Activated T-cell treated with anti-CD3 and anti-CD28 coated beads, Interleukin-2, amount 50 U/mL, for 1 hour (primary cell): Measurements from ENCODE around the gene CDIP1.
"Not testable (repeated sequence)": the region's sequence is repeated elsewhere in the genome, so short reads cannot be mapped to it uniquely, and the experiment has no call there.

Experiments used
- DNase-seq: peaks from one replicate; pipeline ENCODE4 v3.0.0-alpha.2; 2020

CDIP1 gene

GRCh38 chr16:4538350-4539235 lies at the start of gene CDIP1:
Gene CDIP1 (minus strand): TSS chr16:4538773. CDS start chr16:4514130, 24,643 bp downstream.
- DNase-seq = peak; percentile 95

DNA sequence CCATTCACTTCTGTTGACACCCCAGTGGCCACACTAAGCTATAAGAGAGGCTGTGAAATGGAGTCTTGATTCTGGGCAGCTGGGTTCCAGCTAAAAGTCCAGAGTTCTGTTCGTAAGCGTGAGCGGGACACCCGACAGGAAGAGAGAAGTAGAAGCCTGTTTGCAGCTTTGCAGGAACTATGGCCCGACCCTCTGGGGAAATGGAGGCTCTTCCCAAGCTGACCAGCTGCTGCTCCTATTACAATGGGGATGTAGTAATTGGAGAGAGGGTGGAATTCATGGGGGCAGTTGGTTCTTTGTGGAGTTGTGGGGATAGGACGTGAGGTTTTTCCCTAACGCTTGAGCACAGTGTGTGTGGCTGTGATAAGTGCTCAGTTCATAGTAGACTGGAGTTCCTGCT lies 47.7 kb upstream of the CDIP1 start:
- DNase-seq = no peak

- DNase-seq = no peak
Observed at GRCh38 chr16:4583906-4584305, 45.3 kb upstream of the CDIP1 start.

- DNase-seq = no peak
Observed at GRCh38 chr16:4580250-4580649, 41.7 kb upstream of the CDIP1 start.

- no peak for DNase-seq
Observed at GRCh38 chr16:4578961-4579530, 40.5 kb upstream of the CDIP1 start.

DNA sequence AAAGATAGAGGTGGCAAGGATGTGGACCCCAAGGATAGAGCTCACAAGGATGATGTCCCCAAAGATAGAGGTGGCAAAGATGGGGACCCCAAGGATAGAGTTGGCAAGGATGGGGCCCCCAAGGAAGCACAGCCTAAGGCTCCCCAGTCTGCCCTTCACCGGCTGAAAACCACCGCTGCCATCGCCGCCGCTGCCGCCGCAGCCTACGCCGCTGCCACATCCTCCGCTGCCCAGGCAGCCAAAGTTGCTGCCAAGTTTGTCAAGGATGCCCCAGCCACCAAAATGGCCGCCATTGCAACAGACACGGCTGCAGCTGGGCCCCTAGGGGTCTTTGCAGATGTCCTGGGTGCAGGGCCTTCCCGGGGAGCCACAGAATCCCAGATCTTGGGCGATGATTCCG lies 37.4 kb upstream of the CDIP1 start:
- no peak for DNase-seq

DNA sequence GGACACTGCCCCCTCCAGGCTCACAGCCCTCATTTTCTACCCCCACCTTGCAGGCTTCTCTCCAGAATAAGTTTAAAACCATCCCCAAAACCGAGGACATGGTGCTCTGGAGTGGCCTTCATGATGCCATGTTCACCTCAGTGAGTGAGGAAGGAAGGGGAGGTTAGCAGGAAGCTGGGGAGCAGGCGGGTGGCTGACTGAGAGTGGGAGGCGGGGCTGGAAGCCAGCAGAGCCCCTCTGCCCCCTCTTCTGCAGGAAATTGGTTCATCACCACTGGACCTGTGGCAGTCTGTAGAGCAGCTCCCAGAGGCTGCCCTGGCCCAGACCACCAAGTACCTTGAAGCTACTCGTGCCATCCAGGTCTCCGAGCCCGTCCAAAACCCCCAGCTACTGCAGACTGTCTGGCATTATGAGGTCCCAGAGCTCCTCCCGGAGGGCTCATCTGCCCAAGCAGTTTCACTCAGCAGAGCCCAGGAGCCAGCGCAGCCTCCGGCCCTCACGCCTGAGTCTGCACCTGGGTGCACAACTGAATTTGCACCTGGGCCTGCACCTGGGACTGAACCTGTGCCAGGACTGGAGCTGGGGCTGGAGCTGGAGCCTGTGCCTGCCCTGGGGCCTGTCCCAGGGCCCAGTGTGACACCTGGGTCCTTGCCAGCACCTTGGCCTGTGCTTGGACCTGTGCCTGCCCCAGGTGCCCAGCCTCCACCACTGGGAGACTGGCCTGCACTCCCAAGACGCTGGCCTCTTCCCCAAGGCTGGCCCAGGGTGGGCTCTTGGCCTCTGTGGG lies 36.5 kb upstream of the CDIP1 start:
- no peak for DNase-seq

DNA sequence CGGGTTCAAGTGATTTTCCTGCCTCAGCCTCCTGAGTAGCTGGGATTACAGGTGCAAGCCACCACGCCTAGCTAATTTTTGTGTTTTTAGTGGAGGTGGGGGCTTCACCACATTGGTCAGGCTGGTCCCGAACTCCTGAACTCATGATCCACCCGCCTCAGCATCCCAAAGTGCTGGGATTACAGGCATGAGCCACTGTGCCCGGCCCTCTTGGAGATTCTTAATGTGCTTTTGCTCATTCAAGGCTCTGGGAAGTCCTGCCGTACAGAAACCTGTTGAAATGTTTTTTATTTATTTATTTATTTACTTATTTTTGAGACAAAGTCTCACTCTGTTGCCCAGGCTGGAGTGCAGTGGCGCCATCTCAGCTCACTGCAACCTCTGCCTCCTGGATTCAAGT lies 35.4 kb upstream of the CDIP1 start:
- DNase-seq = not testable (repeated sequence)

GRCh38 chr16:4572715-4573114 lies 34.1 kb upstream of the CDIP1 start:
- DNase-seq = no peak

DNA sequence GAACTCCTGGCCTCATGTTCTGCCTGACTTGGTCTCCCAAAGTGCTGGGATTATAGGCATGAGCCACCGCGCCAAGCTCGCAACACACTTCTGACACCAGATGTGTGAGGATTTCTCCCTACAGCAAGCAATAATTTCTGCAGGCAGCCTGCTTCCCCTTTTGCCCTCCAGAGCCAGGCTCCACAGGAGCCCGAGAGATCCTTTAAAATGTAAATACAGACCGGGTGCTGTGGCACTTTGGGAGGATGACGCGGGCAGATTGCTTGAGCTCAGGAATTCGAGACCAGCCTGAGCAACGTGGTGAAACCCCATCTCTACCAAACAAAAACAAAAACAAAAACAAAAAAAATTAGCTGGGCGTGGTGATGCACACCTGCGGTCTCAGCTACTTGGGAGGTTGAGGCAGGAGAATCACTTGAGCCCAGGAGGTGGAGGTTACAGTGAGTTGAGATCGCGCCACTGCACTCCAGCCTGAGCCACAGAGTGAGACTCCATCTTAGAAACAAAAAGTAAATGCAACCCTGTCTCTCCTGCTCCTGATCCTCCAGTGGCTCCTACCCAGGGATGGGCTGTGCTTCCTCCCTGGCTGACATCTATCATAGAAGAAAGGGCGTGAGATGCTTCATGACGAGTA lies 32.2 kb upstream of the CDIP1 start:
- no peak for DNase-seq

DNA sequence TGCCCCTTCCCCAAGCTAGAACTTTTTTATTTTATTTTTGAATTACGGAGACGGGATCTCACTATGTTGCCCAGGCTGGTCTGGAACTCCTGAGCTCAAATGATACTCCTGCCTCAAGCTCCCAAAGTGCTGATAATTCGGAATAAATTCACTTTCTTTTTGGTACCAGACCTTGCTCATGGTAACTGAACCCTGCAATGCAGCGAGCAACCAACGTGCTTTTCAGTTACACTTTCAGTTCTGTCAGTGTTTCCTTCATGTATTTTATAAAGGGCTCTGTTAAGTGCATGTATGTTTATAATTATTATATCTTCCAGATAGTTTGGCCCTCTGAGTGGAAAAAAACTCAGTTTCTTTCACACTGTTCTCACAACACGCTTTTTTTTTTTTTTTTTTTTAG lies 31.5 kb upstream of the CDIP1 start:
- no peak for DNase-seq

GRCh38 chr16:4566144-4566543 lies 27.6 kb upstream of the CDIP1 start:
- DNase-seq = no peak

- no peak for DNase-seq
Observed at GRCh38 chr16:4564661-4565267, 26.2 kb upstream of the CDIP1 start.

GRCh38 chr16:4561596-4561995 lies 23.0 kb upstream of the CDIP1 start:
- no peak for DNase-seq

DNA sequence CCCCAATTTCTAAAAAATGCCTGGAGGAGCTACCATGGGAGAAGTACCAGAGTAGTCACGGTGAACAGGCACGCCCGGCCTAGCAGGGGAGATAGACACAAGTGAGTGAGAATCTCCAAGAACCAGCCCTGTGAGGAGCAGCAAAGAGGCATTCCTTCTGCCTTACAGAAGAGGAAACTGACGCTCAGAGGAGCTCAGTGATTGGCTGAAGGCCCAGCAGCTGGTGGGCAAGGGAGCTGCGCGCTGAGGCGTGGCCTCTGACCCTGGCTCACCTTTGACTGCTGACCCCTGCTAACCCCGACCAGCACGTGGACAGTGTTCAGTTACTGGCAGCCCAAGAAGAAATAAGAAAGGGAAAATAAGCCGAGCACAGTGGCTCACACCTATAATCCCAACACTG lies 19.4 kb upstream of the CDIP1 start:
- no peak for DNase-seq

GRCh38 chr16:4556580-4556979 lies 18.0 kb upstream of the CDIP1 start:
- DNase-seq = no peak

DNA sequence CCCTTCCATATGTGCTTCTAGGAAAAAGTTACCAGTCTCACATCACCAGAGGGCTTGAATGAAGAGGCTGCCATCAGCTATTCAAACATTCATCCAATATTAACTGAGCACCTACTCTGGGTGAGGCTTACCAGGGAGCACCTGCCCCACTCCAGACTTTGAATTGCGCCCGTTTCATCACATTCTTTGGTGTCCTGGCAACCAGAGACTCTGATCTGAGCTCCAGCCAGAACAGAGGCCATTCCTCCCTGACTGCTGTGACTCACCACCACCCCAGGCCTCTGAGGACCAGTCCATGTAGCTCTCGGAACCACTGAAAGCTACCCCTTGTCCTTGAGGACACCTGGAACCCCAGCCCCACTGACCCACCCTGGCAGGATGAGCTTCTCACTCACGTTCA lies 17.5 kb upstream of the CDIP1 start, which contains the start of gene C16orf96:
Gene C16orf96 (plus strand): TSS at position 229 of the 400 bp plus-strand sequence. CDS start 150 bp downstream, at position 379.
- DNase-seq = no peak

- DNase-seq = no peak
Observed at GRCh38 chr16:4552541-4552940, 14.0 kb upstream of the CDIP1 start.

GRCh38 chr16:4550591-4550990 lies 12.0 kb upstream of the CDIP1 start:
- DNase-seq = no peak

DNA sequence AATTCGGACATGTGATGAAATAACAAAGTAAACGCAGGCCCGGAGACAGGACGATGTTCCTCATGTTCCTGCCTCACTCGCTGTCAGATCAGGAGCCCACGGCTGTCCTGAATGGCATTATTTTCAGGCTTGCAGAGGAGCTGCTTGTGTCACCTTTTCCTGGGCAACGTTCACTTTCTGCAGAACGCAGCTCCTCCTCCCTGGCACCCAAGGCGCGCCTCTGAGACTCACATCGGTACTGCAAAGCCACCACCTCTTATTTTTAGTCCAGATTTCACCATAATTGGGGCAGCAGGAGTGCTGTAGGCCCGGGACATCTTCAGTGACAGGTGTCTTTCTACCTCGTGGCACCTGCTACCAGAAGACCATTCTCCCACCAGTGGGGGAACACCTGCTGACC lies 9.6 kb upstream of the CDIP1 start:
- DNase-seq = no peak

GRCh38 chr16:4544473-4544872 lies 5.9 kb upstream of the CDIP1 start:
- no peak for DNase-seq

DNA sequence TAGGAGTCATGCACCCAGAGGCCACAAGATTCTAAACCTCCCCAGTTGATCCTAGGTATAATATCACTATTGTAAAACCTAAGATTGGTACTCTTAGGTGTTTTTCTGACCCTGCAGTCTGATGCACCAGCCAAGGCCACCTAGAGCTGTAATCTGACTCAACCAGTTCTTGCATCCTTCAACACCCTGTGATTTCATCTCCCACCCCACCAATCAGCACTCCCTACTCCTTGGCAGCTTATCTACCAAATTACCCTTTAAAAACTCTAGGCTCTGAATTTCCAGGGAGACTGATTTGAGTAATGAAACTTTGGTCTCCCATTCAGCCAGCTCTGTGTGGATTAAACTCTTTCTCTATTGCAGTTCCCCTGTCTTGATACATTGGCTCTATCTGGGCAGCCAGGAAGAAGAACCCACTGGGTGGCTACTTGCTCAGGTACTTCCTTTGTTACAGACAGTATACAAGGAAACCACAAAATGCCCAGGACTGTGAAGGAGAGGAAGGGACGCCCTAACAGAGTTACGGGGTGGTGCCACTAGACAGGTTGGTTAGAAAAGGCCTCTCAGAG lies 1.2 kb upstream of the CDIP1 start:
- no peak for DNase-seq
